ENCODE results near the gene E2F7. TPM values are rescaled to one million over a fixed set of nuclear protein-coding genes. Genes with fewer than 3 reads are reported as not detected.
A peak's percentile ranks its signal among the peaks of the same experiment; 100 is the strongest.

The E2F7 gene
- total and polyA plus RNA-seq, 2 of the 8 experiments (the other 6 are each of a cell fraction or from before 2014, with no cell fraction given) = 8.8 to 18.5 TPM

- TF ChIP-seq CHD7 (IDR thresholded peaks at IDR 0.05; ENCODE audit: insufficient replicate concordance, low read length) (no peak), RAD21 (IDR thresholded peaks at IDR 0.05 in 1 of 2, conservative IDR thresholded peaks at IDR 0.05 in 1 of 2; ENCODE audit: low read depth in 2 of 2, low read length in 2 of 2) (peak; percentile 48 to 56; a peak in 3 of 4 replicates), CTCF (IDR thresholded peaks at IDR 0.05; ENCODE audit: control extremely low read depth in 1 of 3, insufficient read depth in 1 of 3, low read depth in 1 of 3, low read length in 3 of 3) (peak in 2 of 3 experiments; percentile 32 to 65; a peak in 2 of 4 replicates), TBP (IDR thresholded peaks at IDR 0.05; ENCODE audit: low read depth, low read length) (no peak), CBX5 (IDR thresholded peaks at IDR 0.05; ENCODE audit: low read depth, low read length) (no peak), EGR1 (IDR thresholded peaks at IDR 0.05; ENCODE audit: borderline replicate concordance, low read depth, low read length) (no peak), TEAD4 (IDR thresholded peaks at IDR 0.05; ENCODE audit: low read depth, low read length) (no peak), SP1 (IDR thresholded peaks at IDR 0.05; ENCODE audit: low read depth, low read length) (no peak)
These were observed 15.5 kb downstream of the E2F7 start (continued) for GRCh38 chr12:77049767-77050353.

Measured in H1 (cell line).